Choroid plexus epithelial cell (primary cell): ENCODE data around the gene ZNF407.

ENCODE experiments used
- DNase-seq: peaks from one replicate; pipeline ENCODE4 v3.0.0-alpha.2; 2010; ENCODE audit warnings: low read depth
- H3K4me3 ChIP-seq: 2 replicates; pipeline ENCODE4 v1.5.1; 2011; ENCODE audit warnings: low read depth, mild to moderate bottlenecking, control low read depth, low read length, moderate library complexity
- CTCF ChIP-seq: conservative IDR thresholded peaks from 2 replicates; pipeline ENCODE4 v1.5.1; 2011; ENCODE audit warnings: low read depth, mild to moderate bottlenecking, control low read depth, inconsistent platforms, low read length, moderate library complexity

ZNF407 gene

GRCh38 chr18:74773171-74773624, 175.5 kb downstream of the ZNF407 start:
- no peak for TF ChIP-seq CTCF
- H3K4me3 ChIP-seq: no peak overlapping the region
- DNase-seq: no peak

GRCh38 chr18:74774486-74774885, 176.8 kb downstream of the ZNF407 start:
- no peak for DNase-seq
- TF ChIP-seq CTCF: no peak
- no peak overlapping the region for H3K4me3 ChIP-seq

GRCh38 chr18:74775239-74775638, 177.6 kb downstream of the ZNF407 start:
- peak; percentile 88 for DNase-seq
- no peak overlapping the region for H3K4me3 ChIP-seq
- TF ChIP-seq CTCF: no peak

- TF ChIP-seq CTCF: no peak
- peak; percentile 27 for DNase-seq
- no peak overlapping the region for H3K4me3 ChIP-seq
Observed at GRCh38 chr18:74778191-74778847, 180.6 kb downstream of the ZNF407 start.

GRCh38 chr18:74784752-74785151, 187.1 kb downstream of the ZNF407 start:
- H3K4me3 ChIP-seq: no peak overlapping the region
- no peak for TF ChIP-seq CTCF
- no peak for DNase-seq

- no peak overlapping the region for H3K4me3 ChIP-seq
- no peak for TF ChIP-seq CTCF
- DNase-seq: no peak
Observed at GRCh38 chr18:74785632-74786031, 188.0 kb downstream of the ZNF407 start.

GRCh38 chr18:74788657-74789056, 191.0 kb downstream of the ZNF407 start:
- TF ChIP-seq CTCF: no peak

More at GRCh38 chr18:74788657-74789056, 191.0 kb downstream of the ZNF407 start:
- DNase-seq: no peak
- no peak overlapping the region for H3K4me3 ChIP-seq
